Measurements from ENCODE around the gene VSIG2.

VSIG2 gene

GRCh38 chr11:124717786-124718651 lies 34.0 kb downstream of the VSIG2 start:
- no peak for FAIRE-seq

GRCh38 chr11:124717421-124717785 lies 34.7 kb downstream of the VSIG2 start:
- FAIRE-seq = no peak

- no peak for FAIRE-seq
Measured at GRCh38 chr11:124716591-124716990, 35.5 kb downstream of the VSIG2 start.

- no peak for FAIRE-seq
Measured at GRCh38 chr11:124712392-124712791, 39.7 kb downstream of the VSIG2 start.

- FAIRE-seq = no peak
Measured at GRCh38 chr11:124707829-124708228, 44.2 kb downstream of the VSIG2 start.

GRCh38 chr11:124700028-124700427 lies 52.0 kb downstream of the VSIG2 start:
- no peak for FAIRE-seq

GRCh38 chr11:124699547-124699946 lies 52.5 kb downstream of the VSIG2 start:
- FAIRE-seq = no peak

All from endometrium (tissue), 2 donors.